HepG2 (cell line): Measurements from ENCODE around the gene ERC1. TPM values are rescaled to one million over a fixed set of nuclear protein-coding genes. Genes with fewer than 3 reads are reported as not detected.
A peak's percentile ranks its signal among the peaks of the same experiment; 100 is the strongest.

Source experiments
- MIER2 ChIP-seq: IDR thresholded peaks from 2 replicates; pipeline ENCODE4 v1.6.1; 2016; ENCODE audit warnings: missing biosample characterization, missing genetic modification reagents
- MTF1 ChIP-seq: sonication (generic); formaldehyde crosslinking; IDR thresholded peaks from 2 replicates; pipeline ENCODE4 v1.5.0; 2020; ENCODE audit warnings: missing genetic modification reagents
- NONO ChIP-seq, 2 experiments: fragments of 450-650 bp in 1 of 2; sonication (generic) in 1 of 2; formaldehyde crosslinking in 1 of 2; IDR thresholded peaks in 1 of 2; conservative IDR thresholded peaks in 1 of 2; 2 replicates each; pipeline versions ENCODE4 v1.6.1 to v1.8.0; 2017 to 2022; ENCODE audit warnings: mild to moderate bottlenecking in 1 of 2, missing genetic modification reagents in 1 of 2, moderate library complexity in 1 of 2
- PAX8 ChIP-seq: sonication (generic); formaldehyde crosslinking; IDR thresholded peaks from 2 replicates; pipeline ENCODE4 v1.8.0; 2022; ENCODE audit warnings: mild to moderate bottlenecking, missing genetic modification reagents, borderline replicate concordance
- SIX4 ChIP-seq: sonication (generic); formaldehyde crosslinking; IDR thresholded peaks from 2 replicates; pipeline ENCODE4 v1.4.0; 2020; ENCODE audit warnings: missing genetic modification reagents
- TAF1 ChIP-seq: sonication (generic); formaldehyde crosslinking; IDR thresholded peaks from 2 replicates; pipeline ENCODE4 v1.4.0; 2020; ENCODE audit warnings: missing genetic modification reagents
- ZNF713 ChIP-seq: sonication (generic); formaldehyde crosslinking; IDR thresholded peaks from 2 replicates; pipeline ENCODE4 v1.4.0; 2020; ENCODE audit warnings: mild to moderate bottlenecking, missing genetic modification reagents
- ZNF883 ChIP-seq: sonication (generic); formaldehyde crosslinking; IDR thresholded peaks from 2 replicates; pipeline ENCODE4 v1.5.1; 2020; ENCODE audit warnings: mild to moderate bottlenecking, missing genetic modification reagents; ENCODE audit errors: not compliant biosample characterization
- polyA plus RNA-seq, 8 experiments: library from polyadenylated mRNA; depleted of rRNA in 3 of 8; stranded (reverse) in 7 of 8; unstranded in 1 of 8; fragments of >200 nt; fragmentation: Illumina TruSeq in 4 of 8; extraction: Trizol in 4 of 8; gene quantifications; 2 replicates each; pipeline versions ENCODE4 v1.2.1 to v1.2.3, GENCODE V29; 2011 to 2016; ENCODE audit warnings: low read depth in 4 of 8, missing spikeins in 1 of 8, mixed read lengths in 1 of 8; ENCODE audit not compliant: insufficient read depth in 1 of 8
- total RNA-seq, 5 experiments: library from RNA; depleted of rRNA; stranded (reverse); fragments of >200 nt; fragmentation: Illumina TruSeq; extraction: Trizol; gene quantifications; 2 replicates each; pipeline ENCODE4 v1.2.3, GENCODE V29; 2016; ENCODE audit warnings: low read depth in 1 of 5
- TF ChIP-seq, protein P1 (sequence below), 2 experiments: fragments of 450-650 bp in 1 of 2; sonication (generic) in 1 of 2; formaldehyde crosslinking in 1 of 2; IDR thresholded peaks; 2 replicates each; pipeline versions ENCODE4 v1.6.1 to v1.8.0; 2016 to 2022; ENCODE audit warnings: antibody characterized with exemption in 1 of 2, mild to moderate bottlenecking in 1 of 2, missing genetic modification reagents in 1 of 2
- TF ChIP-seq, protein P2 (sequence below): sonication (generic); formaldehyde crosslinking; IDR thresholded peaks from 2 replicates; pipeline ENCODE4 v1.4.0; 2020; ENCODE audit warnings: missing genetic modification reagents
- TF ChIP-seq, protein P3 (sequence below): sonication (generic); formaldehyde crosslinking; IDR thresholded peaks from 2 replicates; pipeline ENCODE4 v1.5.0; 2020; ENCODE audit warnings: mild to moderate bottlenecking, missing genetic modification reagents
- TF ChIP-seq, protein P4 (sequence below): sonication (generic); formaldehyde crosslinking; IDR thresholded peaks from 2 replicates; pipeline ENCODE4 v1.4.0; 2020; ENCODE audit warnings: missing genetic modification reagents

The ERC1 gene
- total and polyA plus RNA-seq, 2 of the 13 experiments (the other 11 are each of a cell fraction or from before 2014, with no cell fraction given), result 6.1 to 12.4 TPM

GRCh38 chr12:949453-950191 lies 41.4 kb upstream of the ERC1 start, which contains the start of gene RAD52 (continued):
- TF ChIP-seq, protein P1, sequence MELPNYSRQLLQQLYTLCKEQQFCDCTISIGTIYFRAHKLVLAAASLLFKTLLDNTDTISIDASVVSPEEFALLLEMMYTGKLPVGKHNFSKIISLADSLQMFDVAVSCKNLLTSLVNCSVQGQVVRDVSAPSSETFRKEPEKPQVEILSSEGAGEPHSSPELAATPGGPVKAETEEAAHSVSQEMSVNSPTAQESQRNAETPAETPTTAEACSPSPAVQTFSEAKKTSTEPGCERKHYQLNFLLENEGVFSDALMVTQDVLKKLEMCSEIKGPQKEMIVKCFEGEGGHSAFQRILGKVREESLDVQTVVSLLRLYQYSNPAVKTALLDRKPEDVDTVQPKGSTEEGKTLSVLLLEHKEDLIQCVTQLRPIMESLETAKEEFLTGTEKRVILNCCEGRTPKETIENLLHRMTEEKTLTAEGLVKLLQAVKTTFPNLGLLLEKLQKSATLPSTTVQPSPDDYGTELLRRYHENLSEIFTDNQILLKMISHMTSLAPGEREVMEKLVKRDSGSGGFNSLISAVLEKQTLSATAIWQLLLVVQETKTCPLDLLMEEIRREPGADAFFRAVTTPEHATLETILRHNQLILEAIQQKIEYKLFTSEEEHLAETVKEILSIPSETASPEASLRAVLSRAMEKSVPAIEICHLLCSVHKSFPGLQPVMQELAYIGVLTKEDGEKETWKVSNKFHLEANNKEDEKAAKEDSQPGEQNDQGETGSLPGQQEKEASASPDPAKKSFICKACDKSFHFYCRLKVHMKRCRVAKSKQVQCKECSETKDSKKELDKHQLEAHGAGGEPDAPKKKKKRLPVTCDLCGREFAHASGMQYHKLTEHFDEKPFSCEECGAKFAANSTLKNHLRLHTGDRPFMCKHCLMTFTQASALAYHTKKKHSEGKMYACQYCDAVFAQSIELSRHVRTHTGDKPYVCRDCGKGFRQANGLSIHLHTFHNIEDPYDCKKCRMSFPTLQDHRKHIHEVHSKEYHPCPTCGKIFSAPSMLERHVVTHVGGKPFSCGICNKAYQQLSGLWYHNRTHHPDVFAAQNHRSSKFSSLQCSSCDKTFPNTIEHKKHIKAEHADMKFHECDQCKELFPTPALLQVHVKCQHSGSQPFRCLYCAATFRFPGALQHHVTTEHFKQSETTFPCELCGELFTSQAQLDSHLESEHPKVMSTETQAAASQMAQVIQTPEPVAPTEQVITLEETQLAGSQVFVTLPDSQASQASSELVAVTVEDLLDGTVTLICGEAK (IDR thresholded peaks at IDR 0.05), result no peak
- TF ChIP-seq, protein P1 (CRISPR knock-in tag; IDR thresholded peaks at IDR 0.05), result no peak
- TF ChIP-seq, protein P2, sequence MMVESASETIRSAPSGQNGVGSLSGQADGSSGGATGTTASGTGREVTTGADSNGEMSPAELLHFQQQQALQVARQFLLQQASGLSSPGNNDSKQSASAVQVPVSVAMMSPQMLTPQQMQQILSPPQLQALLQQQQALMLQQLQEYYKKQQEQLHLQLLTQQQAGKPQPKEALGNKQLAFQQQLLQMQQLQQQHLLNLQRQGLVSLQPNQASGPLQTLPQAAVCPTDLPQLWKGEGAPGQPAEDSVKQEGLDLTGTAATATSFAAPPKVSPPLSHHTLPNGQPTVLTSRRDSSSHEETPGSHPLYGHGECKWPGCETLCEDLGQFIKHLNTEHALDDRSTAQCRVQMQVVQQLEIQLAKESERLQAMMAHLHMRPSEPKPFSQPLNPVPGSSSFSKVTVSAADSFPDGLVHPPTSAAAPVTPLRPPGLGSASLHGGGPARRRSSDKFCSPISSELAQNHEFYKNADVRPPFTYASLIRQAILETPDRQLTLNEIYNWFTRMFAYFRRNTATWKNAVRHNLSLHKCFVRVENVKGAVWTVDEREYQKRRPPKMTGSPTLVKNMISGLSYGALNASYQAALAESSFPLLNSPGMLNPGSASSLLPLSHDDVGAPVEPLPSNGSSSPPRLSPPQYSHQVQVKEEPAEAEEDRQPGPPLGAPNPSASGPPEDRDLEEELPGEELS (CRISPR knock-in tag), result peak; percentile 57
- TF ChIP-seq MTF1 (CRISPR knock-in tag), result no peak
- no peak for TF ChIP-seq SIX4 (CRISPR knock-in tag)
- peak; percentile 93 for TF ChIP-seq TAF1 (CRISPR knock-in tag)
- 0 out of 2 replicates have a peak, but pooled peaks have one; percentile 41 for TF ChIP-seq MIER2 (CRISPR knock-in tag)
- TF ChIP-seq, protein P3, sequence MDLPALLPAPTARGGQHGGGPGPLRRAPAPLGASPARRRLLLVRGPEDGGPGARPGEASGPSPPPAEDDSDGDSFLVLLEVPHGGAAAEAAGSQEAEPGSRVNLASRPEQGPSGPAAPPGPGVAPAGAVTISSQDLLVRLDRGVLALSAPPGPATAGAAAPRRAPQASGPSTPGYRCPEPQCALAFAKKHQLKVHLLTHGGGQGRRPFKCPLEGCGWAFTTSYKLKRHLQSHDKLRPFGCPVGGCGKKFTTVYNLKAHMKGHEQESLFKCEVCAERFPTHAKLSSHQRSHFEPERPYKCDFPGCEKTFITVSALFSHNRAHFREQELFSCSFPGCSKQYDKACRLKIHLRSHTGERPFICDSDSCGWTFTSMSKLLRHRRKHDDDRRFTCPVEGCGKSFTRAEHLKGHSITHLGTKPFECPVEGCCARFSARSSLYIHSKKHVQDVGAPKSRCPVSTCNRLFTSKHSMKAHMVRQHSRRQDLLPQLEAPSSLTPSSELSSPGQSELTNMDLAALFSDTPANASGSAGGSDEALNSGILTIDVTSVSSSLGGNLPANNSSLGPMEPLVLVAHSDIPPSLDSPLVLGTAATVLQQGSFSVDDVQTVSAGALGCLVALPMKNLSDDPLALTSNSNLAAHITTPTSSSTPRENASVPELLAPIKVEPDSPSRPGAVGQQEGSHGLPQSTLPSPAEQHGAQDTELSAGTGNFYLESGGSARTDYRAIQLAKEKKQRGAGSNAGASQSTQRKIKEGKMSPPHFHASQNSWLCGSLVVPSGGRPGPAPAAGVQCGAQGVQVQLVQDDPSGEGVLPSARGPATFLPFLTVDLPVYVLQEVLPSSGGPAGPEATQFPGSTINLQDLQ (CRISPR knock-in tag), result no peak
- TF ChIP-seq ZNF883 (CRISPR knock-in tag), result no peak
- no peak for TF ChIP-seq NONO (IDR thresholded peaks at IDR 0.05)
- TF ChIP-seq NONO (CRISPR knock-in tag; conservative IDR thresholded peaks at IDR 0.05), result peak; percentile 91
- TF ChIP-seq ZNF713 (CRISPR knock-in tag), result no peak
- TF ChIP-seq, protein P4, sequence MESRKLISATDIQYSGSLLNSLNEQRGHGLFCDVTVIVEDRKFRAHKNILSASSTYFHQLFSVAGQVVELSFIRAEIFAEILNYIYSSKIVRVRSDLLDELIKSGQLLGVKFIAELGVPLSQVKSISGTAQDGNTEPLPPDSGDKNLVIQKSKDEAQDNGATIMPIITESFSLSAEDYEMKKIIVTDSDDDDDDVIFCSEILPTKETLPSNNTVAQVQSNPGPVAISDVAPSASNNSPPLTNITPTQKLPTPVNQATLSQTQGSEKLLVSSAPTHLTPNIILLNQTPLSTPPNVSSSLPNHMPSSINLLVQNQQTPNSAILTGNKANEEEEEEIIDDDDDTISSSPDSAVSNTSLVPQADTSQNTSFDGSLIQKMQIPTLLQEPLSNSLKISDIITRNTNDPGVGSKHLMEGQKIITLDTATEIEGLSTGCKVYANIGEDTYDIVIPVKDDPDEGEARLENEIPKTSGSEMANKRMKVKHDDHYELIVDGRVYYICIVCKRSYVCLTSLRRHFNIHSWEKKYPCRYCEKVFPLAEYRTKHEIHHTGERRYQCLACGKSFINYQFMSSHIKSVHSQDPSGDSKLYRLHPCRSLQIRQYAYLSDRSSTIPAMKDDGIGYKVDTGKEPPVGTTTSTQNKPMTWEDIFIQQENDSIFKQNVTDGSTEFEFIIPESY (CRISPR knock-in tag), result peak; percentile 98; the same call in 1 of the 2 replicates
- no peak for TF ChIP-seq PAX8 (CRISPR knock-in tag)
